ENCODE measurements around the gene GRK2. TPM values are rescaled to one million over a fixed set of nuclear protein-coding genes. Genes with fewer than 3 reads are reported as not detected.

GRK2 gene
- total and polyA plus RNA-seq, 8 donors = 55.2 to 118 (median 59.4) TPM

DNA sequence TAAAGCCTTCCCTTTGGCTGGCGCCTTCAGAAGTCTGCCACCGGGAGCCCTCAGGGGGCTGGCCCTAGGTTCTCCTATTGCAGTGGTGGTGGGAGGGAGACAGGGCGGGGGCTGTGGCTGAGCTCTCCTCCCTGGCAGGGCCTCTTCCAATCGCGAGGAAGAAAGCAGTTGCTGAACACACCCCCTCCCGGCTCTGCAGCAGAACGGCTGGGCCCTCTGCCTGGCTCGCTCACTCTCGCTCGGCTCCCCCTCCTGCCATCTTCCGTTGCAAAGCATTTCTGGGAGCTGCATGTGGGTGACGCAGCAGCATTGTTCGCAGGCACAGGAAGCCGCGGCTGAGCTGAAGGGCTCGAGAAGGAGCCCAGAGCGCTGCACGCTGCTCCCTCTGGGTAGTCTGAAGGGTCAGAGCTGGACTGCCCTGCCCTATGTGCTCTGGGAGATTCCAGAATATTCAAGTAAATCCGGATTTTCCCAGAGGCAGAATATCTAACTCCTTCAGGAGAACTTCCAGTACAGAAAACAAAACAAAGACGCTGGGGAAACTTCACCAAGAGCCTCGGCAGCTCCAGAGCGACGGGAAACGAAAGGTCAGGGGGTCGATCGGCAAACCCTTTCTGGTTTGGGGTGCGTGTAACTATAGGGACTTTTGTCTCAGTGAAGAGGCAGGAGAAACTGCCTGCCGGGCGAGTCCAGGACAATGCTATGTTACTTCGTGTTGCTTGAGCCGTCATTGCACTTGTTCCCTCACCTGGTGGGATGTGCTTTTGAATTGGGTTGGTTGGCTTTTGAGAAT, 26.3 kb upstream of the GRK2 start:
- Histone ChIP-seq H3K27ac (peak overlapping the region; percentile 93), H3K4me3 (peak overlapping the region; percentile 59 to 62), H3K9me3 (no peaks in the 10 kb centered on the region), H3K27me3 (no peaks in the 10 kb centered on the region), H3K36me3 (peaks cover 0 to 32% of the 10 kb centered on the region in 2 donors), H3K4me1 (peaks cover 27 to 66% of the 10 kb centered on the region in 2 donors)
- TF ChIP-seq CTCF (IDR thresholded peaks at IDR 0.05) = peak in 1 of 2 donors; percentile 27
- intact Hi-C loops (cut with DNase I) = no loop called here
- peak; percentile 96 for ATAC-seq
- DNase-seq = peak; percentile 95 to 99 (median 98)

DNA sequence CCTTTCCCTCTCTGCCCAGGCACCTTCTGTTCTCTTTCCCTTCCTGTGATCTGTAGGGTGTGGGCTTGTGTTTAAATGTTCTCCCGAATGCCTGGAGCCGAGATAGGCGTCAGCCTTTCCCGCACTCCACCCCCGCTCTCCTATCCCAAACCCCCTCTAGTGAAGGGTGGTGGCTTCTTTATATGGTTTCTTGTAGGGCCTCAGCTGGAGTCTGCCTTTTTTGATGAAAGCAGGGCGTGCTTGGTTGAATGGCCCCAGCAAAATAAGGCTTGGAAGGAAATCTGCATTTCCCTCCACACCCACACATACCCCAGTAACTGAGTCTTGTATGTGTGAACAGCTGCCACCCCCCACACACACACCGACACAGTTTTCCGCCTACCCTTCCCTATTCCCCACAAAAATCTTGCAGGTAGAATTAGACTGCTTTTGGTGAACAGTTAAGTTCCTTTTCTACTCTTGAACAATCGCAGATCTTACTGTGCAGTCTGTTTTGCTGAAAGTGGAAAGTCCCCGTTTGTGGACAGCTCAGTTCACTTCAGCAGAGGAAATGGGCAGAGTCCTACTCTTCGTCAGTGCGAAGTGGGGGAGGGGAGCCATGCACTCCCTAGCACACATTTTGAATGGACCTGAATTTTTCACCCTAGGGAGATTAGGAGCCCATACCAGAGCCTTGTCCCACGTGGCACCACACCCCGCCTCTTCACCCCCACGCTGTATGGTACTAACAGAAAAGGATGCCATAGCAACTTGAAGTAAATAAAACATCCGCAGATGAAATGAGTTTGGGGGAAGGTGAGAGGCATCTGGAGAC, 25.5 kb upstream of the GRK2 start:
- intact Hi-C loops (cut with DNase I) = no loop called here
- no peaks in the 10 kb centered on the region for H3K27me3 ChIP-seq
- H3K36me3 ChIP-seq = peaks cover 0 to 34% of the 10 kb centered on the region in 2 donors
- H3K4me3 ChIP-seq = peak overlapping the region; percentile 59 to 62
- no peaks in the 10 kb centered on the region for H3K9me3 ChIP-seq
- peaks cover 27 to 66% of the 10 kb centered on the region in 2 donors for H3K4me1 ChIP-seq
- ATAC-seq = peak; percentile 53
- TF ChIP-seq CTCF (IDR thresholded peaks at IDR 0.05) = no peak
- DNase-seq = peak; percentile 57 to 84 (median 80)
- peak overlapping the region; percentile 93 for H3K27ac ChIP-seq

DNA sequence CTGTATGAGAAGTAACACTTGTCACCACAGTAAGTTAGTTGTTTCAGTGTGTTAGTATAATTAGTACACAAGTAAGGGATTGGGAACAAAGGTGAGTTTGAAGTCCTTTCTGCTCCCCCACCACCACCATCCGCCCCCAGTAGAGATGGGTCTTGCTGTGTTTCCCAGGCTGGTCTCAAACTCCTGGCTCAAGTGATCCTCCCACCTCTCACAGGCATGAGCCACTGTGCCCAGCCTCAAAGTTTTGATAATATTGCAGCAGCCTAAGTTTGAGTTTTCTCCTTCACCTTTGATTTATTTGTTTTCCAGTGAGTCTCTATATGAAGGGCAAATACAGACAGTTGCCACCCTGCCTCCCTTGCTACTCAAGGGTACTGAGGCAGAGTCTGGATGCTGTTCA, 23.7 kb upstream of the GRK2 start:
- H3K4me3 ChIP-seq = peak overlapping the region in 1 of 2 donors; percentile 62
- no peaks in the 10 kb centered on the region for H3K9me3 ChIP-seq
- ATAC-seq (no peak), DNase-seq (no peak)
- intact Hi-C loops (cut with DNase I) = no loop called here
- peaks cover 0 to 52% of the 10 kb centered on the region in 2 donors for H3K36me3 ChIP-seq
- TF ChIP-seq CTCF (IDR thresholded peaks at IDR 0.05) = no peak
- no peak overlapping the region for H3K27ac ChIP-seq
- peaks cover 27 to 65% of the 10 kb centered on the region in 2 donors for H3K4me1 ChIP-seq
- H3K27me3 ChIP-seq = no peaks in the 10 kb centered on the region

DNA sequence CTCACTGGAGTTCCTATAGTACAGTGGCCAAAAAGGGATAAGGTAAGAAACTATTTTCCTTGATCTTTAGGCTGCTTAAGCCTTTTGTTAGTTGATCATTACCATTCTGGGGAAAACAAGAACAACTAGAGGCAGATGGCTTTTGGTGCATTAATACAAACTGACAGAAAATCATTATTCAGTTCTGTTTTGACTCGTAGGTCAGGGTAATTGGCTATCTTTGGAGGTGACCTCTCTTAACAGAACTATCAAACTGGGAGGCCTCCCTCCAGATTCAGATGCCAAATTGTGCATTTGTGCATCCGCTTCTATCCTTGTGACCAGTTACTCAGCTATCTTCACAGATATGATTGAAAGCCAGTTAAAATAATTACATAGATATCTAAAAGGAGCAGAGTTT, 23.2 kb upstream of the GRK2 start:
- TF ChIP-seq CTCF (IDR thresholded peaks at IDR 0.05) = no peak
- Histone ChIP-seq H3K4me1 (peaks cover 27 to 60% of the 10 kb centered on the region in 2 donors), H3K9me3 (no peaks in the 10 kb centered on the region), H3K4me3 (no peak overlapping the region), H3K27me3 (no peaks in the 10 kb centered on the region), H3K36me3 (peaks cover 0 to 57% of the 10 kb centered on the region in 2 donors), H3K27ac (no peak overlapping the region)
- intact Hi-C loops (cut with DNase I) = no loop called here
- DNase-seq = no peak
- ATAC-seq = no peak

GRCh38 chr11:67245046-67245445, 21.2 kb upstream of the GRK2 start:
- ATAC-seq (no peak), DNase-seq (no peak)
- Histone ChIP-seq H3K27ac (no peak overlapping the region), H3K4me3 (no peak overlapping the region), H3K9me3 (no peaks in the 10 kb centered on the region), H3K4me1 (peaks cover 16 to 50% of the 10 kb centered on the region in 2 donors), H3K36me3 (peaks cover 0 to 77% of the 10 kb centered on the region in 2 donors), H3K27me3 (no peaks in the 10 kb centered on the region)
- intact Hi-C loops (cut with DNase I) = no loop called here
- TF ChIP-seq CTCF (IDR thresholded peaks at IDR 0.05) = no peak

Measured in left lung (tissue), 10 donors.